Activated CD4-positive, alpha-beta T cell treated with anti-CD3 and anti-CD28 coated beads for 48 hours (primary cell): ENCODE measurements around the gene MAT1A.
"Not testable (repeated sequence)": the region's sequence is repeated elsewhere in the genome, so short reads cannot be mapped to it uniquely, and the experiment has no call there.

Source experiments
- DNase-seq: peaks from one replicate; pipeline ENCODE4 v3.0.0-alpha.2; 2020

Gene MAT1A

DNA sequence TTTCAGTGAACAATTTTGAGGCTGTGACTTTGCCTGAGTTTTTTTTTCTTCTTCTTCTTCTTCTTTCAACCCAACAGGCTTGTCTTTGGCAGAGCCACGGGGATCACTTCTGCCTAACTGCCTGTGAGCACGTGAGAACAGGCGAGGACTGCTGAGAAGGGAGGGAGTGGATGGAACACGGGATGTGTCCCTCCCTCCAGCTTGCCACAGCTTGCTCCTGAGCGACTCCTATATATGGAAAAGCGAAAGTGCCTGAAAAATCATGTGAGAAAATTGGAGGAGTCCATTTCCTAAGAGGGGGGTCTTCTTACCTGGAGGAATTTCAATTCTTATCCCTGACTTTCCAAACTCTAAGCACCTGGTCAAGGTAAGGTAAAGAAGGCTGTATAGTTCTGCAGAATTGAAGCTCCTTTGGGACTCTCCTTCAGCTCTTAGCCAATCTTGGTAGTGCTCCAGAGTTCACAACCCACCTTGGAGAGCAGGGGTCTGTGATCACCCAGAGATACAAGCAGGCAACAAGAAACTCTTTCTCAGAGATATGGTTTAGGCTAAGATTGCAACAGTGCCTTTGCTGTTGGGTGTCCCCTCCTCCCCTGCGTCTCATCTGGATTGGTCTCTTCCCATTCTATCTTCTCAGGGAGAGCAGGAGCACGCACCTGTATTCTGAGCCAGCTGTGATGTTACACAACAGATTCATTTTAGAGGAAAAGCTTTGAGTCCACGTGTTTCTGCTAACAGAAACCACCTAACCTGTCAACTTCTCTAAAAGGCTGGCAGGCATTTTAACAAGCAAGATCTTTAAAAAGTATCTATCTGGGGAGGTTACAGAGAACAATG is at the start of gene MAT1A:
Gene MAT1A (minus strand): TSS at position 208 of the 837 bp plus-strand sequence. CDS start 235 bp downstream, outside the sequence.
- DNase-seq, result no peak

DNA sequence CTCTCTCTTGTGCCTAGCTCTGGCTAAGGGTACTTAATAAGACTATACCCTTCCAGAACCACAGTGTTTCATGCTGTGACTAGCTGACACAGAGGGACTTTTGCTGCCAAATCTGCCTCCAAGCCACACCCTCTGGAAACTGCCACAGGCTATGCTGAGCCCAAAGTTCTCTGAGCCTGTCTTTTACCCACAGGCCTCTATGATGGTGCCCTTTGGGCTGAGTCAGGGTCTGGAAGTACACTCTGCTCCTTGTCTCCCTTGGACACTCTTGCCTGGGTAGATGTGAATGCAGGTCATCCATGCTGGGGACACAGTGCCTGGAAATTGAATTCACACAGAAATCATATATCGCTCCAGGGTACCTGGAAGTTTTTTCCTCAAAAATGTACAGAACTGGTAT is 44.5 kb upstream of the MAT1A start:
- DNase-seq, result no peak

DNA sequence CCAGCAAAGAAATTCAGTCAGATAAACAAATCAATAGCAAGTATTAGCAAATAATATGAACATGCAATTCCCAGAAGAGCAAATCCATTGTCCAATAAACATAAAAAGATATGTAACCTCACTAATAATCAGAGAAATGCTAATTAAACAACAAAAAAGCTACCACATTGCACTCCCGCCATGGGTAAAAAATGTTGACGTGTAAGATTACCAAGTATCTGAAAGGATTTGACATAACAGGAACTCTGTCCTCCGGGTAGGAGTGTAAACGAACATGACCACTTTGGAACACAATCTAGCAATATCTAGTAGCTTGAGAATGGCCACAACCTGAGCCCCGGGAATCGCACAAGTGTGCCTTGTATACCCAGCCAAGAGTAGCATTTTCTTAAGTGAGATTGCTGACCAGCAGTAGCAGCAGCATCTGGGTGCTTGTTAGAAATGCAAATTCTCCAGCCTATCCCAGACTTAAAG is 35.5 kb upstream of the MAT1A start:
- no peak for DNase-seq

DNA sequence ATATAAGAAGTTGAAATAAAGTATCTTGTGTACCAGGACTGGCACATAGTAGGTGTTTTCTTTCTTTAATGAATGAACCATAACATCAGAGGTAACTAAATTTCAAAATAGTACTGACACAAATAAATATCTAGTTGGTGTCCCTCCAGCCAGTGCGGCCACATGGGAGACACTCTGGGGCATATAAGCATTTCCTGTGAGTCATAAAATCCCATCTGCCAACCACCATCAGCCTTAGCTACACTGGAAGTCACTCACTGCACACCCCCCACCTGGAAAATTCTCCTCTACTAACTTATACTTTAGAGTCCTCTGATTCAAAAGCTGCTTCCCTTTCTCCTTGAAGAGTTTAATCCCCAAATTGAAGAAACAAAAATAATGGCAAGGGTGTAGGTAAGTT is 34.6 kb upstream of the MAT1A start:
- no peak for DNase-seq

DNA sequence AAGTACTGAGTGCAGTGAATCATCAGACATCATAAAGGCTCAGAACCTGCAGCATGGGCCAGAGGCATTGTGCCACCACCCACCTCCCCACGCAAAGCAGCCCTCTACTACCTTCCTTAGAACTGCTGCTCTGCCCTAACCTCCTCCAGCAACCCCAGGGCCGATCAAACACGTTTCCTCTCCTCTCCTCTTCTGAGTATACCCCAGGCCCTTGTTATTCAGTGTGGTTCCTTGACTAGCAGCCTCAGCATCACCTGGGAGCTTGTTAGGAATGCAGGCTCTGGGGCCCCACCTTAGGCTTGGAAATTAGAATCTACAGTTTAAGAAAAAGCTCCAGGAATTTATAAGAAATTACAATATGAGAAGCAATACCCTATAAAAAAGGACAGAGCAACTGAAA is 33.9 kb upstream of the MAT1A start:
- DNase-seq, result peak; percentile 4

DNA sequence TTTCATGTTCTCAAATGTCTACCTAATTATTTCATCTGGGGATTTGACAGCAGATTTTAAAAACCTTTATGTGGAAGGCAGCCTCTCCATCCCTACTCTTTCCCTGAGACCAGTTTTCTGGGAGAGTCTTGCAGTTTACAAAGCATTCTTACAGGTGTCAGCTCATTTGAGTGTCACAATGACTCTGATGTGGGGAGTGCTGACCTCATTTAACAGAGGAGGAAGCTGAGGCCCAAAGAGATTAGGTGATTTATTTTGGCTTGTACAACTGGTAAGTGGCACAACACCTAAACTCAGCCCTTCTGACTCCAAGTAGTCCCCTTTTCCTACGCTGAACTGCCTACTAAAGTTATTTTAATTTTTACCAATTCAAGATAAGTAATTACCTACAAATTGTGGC is 33.3 kb upstream of the MAT1A start:
- DNase-seq, result no peak

DNA sequence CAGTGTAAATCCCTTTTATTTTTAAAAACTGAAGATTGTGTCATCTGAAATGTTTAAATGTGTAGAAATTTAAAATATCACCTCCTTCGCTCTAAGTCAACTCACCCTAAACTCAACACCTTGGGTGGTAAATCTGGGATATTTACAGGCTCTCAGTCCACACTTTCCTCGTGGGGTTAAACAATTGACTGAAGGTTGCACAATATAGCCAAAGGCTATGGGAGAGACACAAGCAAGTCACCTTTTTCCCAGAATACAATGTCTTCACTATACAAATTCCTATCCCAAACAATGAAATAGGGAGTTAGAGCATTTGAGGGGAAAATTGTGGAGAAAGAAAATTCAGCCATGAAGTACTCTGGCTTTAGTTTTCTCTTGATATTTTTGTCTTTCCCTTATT is 32.7 kb upstream of the MAT1A start:
- no peak for DNase-seq

DNA sequence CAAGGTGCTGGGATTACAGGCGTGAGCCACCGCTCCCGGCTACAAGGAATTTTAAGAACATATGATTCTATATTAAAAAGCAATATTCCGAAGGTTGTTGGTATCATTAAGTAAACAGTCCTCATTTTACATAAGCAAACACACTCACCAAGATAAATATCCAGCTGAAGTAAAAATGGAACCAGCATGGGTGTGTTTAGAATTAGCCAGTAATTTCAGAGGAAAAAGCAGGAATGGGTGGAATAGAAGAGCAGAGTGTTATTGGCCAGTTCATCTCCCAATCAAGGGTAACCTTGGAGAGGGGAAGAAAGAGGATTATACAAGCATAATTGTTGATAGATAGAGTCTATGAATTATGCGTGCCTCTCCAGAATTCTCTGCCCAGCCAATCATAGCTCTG is 31.7 kb upstream of the MAT1A start:
- no peak for DNase-seq

DNA sequence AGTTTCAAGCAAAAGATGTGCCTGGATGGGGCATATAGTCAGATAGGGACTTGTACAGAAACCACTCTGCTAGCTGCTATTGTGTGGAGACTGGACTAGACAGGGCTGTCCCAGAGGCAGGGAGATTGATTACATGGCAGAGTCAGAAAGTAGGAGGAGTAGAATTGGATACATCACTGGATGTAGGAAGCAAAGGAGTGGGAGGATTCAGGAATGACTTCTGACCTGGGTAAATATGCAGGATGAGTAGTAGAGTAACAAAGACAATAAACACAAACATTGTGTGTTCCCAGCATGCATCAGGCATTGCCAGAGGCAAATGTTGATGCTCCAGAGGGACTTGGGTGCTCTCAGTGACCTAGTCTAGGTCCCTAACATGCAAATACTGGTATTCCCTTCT is 30.9 kb upstream of the MAT1A start:
- no peak for DNase-seq

DNA sequence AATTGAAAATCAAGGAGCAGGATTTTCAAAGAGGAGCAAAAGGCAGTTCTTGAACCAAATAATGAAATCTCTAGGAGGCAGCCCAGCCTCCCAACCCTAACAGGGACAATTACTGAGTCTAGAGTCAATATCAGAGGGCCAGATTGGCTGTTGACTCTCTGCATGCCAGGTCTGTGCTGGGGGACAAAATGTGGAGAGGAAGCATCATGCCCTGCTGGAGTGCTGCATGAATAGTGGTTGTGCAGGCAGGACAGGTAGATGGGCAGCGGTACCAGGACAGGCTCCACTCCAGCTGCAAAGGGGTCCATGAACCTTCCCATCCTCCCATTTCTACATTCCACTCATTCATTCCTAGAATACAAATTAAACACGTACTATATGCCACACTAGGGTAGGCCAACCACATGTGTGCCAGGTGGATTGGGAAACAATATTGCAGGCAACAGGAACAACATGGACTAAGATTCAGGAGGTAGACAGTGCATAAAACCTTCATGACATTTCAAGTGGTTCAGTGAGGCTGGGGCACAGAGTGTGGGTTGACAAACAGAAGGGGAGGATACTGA is 30.4 kb upstream of the MAT1A start:
- DNase-seq, result no peak

DNA sequence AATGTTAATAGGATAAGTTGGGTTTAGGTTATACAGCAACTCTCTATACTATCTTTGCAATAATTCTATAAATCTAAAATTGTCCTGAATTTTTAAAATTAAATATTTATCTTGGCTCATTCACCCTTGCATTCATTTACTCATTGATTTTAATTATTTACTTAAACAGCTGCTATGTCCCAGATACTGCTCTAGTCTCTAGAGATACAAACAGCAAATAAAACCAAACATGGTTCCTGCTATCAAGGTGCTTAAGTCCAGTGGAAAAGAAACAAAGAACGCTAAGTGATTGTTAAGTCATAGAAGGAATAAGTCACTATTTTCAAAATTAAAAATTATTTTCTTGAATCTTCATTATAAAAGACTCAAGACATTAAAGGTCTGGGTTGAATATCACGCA is 29.9 kb upstream of the MAT1A start:
- no peak for DNase-seq

DNA sequence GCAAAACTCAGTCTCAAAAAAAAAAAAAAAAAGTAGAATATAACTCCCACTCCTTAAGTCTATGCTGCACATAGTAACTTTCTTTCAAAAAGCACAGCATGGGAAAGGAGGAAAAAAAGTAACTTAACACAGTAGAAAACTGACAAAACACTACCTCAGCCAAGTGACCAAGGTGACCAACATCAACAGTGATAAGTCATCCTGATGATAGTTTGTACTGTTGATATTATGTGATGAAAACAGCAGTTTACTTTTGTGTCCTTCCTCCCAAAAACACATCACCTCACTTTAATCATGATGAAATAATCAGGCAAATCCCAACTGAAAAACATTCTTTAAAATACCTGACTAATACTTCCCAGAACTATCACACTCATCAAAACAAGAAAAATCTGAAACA is 29.3 kb upstream of the MAT1A start:
- DNase-seq, result no peak

DNA sequence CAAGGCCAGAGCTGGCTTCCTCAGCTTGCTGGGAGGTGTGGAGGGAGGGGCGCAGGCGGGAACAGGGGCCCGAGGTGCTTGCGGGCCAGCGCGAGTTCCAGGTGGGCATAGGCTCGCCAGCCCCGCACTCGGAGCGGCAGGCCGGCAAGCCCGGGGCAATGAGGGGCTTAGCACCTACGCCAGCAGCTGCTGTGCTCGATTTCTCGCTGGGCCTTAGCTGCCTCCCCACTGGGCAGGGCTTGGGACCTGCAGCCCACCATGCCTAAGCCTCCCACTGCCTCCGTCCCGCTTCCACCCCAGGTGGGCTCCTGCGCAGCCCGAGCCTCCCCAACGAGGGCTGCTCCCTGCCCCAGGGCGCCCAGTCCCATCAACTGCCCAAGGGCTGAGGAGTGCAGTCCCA is 25.9 kb upstream of the MAT1A start:
- no peak for DNase-seq

DNA sequence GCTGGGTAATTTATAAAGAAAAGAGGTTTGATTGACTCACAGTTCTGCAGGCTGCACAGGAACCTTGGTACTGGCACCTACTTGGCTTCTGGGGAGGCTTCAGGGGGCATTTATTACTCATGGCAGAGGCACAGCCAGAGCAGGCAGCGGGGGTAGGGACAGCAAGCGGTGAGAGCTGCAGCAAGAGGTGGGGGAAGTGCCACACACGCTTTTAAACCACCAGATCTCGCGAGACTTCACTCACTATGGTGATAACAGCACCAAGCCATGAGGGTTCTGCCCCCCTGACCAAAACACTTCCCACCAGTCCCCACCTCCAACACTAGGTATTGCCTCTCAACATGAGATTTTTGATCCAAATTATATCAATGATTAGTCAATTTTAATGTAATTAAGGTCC is 24.1 kb upstream of the MAT1A start:
- no peak for DNase-seq

DNA sequence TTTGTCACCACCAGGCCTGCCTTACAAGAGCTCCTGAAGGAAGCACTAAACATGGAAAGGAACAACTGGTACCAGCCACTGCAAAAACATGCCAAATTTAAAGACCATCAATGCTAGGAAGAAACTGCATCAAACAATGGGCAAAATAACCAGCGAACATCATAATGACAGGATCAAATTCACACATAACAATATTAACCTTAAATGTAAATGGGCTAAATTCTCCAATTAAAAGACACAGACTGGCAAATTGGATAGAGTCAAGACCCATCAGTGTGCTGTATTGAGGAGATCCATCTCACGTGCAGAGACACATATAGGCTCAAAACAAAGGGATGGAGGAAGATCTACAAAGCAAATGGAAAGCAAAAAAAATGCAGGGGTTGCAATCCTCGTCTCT is 16.5 kb upstream of the MAT1A start:
- not testable (repeated sequence) for DNase-seq

DNA sequence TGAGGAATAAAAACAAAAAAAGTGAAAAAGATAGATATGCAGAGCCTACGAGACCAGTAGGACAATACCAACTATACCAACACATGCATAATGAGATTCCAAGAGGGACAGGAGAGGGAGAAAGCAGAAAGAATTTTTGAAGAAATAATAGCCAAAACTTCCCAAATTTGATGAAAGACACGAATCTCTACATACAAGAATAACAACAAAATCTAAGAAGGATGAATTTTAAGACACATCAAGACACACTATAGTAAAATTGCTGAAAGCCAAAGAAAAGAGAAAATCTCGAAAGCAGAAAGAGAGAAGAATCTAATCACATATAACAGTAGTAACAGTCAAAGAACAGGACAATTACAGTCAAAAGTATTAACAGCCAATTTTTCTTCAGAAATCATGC is 7.5 kb upstream of the MAT1A start:
- no peak for DNase-seq

DNA sequence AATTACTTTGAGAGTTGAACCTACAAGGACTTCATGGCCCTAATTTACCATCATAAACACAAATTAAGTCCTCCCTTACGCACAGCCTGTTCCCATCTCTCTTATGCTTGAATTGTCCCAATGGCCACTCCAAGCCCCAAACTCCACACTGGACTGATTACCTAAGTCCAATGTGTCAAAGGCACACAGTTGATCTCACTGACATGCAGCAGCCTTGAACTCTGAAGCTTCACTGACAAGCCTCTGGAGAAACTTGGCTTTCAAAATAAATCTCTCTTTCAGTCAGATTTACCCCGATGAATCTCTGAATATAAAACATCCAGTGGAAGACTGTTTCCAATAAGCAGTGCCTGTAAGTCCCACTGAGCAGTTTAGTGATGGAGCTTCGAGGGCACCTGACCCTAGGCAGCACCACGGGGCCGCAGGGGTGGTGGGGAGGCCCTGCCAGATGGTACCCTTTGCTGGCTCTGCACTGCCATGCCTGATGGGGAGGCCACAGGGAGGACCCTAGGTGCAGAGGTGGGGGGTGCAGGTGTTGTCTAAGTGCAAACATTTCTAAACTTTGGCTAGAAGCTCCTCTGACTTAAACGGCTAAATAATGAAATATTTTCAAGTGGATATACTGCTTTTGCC is 3.3 kb upstream of the MAT1A start:
- DNase-seq, result no peak

DNA sequence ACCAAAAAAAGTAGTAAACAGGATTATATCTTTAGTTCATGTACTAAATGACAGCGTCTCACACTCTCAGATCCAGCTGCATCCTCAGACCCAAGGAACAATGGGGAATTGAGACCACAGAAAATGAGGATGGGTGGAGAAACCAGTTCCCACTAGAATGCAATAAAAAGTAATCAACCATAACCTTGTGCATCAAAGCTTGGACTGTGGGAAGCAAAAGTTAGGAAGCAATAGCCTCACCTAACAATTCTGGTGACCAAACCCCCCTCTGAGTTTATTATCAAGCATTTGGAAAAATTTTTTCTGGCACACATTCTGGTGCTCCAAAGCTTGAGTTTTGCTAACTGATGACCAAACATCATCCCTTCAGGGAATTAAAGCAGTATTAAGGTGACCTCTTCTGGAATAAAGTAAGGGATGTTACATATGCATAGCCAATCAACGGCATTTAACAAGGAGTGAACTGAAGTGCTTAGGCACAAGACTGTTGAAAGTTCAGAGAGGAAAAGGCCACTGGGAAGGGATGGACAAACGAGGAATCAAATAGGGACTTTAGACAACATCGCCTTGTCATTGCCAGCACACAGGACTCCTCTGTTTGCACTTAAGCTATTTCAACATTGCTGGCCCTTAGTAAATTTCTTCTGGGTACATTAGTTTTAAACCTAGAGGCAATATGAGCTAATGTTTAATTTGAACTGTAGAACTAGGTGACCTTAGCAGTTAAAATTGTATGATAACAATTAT is 1.2 kb upstream of the MAT1A start:
- DNase-seq, result no peak

DNA sequence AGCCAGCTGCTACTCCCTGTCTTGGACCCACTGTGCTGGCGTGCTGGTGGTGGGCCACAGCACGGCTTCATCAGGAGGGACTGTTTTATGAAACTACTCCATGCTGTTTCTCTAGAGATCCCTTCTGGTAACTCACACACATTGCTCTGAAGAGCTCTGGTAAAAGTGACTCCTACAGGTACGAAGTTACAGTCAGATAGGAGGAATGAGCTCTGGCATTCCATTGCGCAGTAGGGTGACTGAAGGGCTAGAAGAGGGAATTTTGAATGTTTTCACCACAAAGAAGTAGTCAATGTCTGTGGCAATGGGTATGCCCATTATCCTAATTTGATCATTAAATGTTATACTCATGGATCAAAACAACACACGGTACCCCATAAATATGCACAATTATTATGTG is 609 bp downstream of the MAT1A start:
- DNase-seq, result no peak

DNA sequence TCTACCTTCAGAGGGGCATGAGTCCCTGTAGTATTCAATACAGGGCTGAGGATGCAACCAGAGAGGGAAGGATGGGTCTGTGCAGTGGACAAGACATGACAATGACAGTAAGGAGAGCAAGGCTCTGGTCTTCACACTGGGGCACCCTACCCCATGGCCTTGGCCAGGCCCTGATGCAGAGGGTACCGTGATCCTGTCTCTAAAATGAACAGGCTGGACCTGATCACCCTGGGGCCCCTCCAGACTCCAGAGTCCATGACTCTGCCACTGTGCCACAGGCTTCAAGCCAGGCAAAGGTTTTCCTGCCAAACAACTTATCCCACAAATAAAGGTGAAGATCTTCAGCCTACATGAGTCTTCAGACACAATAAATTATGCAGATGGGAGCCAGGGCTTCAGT is 4.9 kb downstream of the MAT1A start:
- no peak for DNase-seq

DNA sequence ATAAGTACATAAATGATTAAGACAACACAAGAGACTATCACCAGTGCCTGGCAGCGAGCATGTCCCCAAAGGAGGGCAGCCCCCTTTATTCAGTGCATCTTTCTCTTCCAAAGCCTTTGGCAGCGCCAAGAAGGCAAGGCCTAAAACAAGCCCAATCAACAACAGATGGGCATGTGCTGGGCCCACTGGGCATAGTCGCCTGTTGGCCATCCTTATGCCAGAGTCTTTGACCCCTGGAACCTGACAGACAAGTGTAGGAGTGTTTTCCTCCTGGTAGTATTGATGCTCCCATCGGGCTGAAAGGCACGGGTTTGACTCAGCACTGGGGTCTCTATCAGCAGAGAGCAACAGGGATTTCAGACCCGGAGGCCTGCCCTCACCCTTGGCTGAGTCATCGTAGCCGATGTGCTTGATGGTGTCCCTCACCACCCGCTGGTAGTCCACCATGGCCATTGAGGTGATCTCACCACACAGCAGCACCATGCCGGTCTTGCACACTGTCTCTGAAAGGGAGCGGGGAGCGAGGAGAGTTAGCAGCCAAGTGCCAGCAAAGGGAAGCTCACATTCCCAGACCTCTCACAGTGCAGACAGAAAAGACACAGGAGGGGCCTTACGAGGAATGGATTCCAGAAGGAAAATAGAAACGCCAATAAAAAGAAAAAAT is 5.8 kb downstream of the MAT1A start:
- no peak for DNase-seq

DNA sequence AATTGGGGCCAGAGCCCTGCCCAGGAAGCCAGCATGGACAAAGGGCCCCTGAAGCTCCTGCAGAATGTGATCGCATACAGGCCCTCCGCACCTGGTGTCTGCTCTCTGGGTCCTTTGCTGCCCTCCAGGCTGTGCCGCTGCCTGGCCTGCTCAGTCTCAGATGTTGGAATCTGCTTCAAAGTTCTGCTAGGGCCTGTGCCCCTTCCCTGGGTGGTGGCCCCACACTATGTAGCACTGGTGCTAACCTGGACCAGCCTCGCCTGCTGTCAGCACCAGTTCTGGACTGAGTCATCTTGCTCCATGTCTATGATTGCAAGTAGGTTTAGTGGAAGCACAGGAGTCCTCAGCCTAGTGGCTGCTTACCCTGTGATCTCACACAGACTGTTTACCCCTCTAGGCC is 6.3 kb downstream of the MAT1A start:
- DNase-seq, result no peak
